Body of pancreas (tissue), 4 donors: Measurements from ENCODE around the gene CMC1.

Experiments
- CTCF ChIP-seq, 7 experiments: fragments of 450-650 bp in 4 of 7; fragments of 200-600 bp in 3 of 7; sonication (generic) in 3 of 7; IDR thresholded peaks; one replicate each; pipeline ENCODE4 v1.5.1; 2016 to 2019; ENCODE audit warnings: antibody characterized with exemption in 7 of 7
- POLR2A ChIP-seq, 3 donors: fragments of 450-650 bp; IDR thresholded peaks; one replicate each; pipeline ENCODE4 v1.6.1; 2016; ENCODE audit warnings: antibody characterized with exemption in 3 of 3, mild to moderate bottlenecking in 2 of 3

GRCh38 chr3:28295898-28296490 lies 54.6 kb downstream of the CMC1 start:
- TF ChIP-seq CTCF (IDR thresholded peaks at IDR 0.05) = no peak
- no peak for TF ChIP-seq POLR2A (IDR thresholded peaks at IDR 0.05)
